Midbrain (tissue), 1 donor: ENCODE results near the gene GLB1L3.

Experiments
- DNase-seq: peaks from one replicate; lab custom pipeline; 2025; lab: John Stamatoyannopoulos, UW

Gene GLB1L3

GRCh38 chr11:134362192-134362901 lies 86.2 kb downstream of the GLB1L3 start:
- no peak for DNase-seq

GRCh38 chr11:134363161-134363560 lies 87.0 kb downstream of the GLB1L3 start:
- DNase-seq = no peak

GRCh38 chr11:134363592-134363991 lies 87.4 kb downstream of the GLB1L3 start:
- DNase-seq = no peak

DNA sequence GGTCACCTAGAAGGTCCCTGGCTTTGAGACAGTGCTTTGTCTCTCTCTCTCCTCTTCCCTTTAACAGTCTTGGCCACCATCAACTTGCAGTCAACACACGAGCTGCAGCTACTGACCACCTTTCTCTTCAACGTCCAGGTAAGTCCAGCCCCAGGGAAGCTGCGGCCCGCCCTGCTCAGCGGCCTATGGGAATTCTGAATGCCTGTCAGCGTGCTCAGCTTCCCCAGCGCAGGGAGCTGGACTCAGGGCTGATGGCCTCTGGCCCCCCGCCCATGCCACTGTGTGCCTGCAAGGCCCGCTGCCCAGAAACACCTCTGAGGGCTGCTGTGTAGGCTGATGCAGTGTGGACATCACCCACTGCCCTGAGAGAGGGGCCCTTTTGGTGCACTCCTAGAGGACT lies 88.1 kb downstream of the GLB1L3 start:
- no peak for DNase-seq

DNA sequence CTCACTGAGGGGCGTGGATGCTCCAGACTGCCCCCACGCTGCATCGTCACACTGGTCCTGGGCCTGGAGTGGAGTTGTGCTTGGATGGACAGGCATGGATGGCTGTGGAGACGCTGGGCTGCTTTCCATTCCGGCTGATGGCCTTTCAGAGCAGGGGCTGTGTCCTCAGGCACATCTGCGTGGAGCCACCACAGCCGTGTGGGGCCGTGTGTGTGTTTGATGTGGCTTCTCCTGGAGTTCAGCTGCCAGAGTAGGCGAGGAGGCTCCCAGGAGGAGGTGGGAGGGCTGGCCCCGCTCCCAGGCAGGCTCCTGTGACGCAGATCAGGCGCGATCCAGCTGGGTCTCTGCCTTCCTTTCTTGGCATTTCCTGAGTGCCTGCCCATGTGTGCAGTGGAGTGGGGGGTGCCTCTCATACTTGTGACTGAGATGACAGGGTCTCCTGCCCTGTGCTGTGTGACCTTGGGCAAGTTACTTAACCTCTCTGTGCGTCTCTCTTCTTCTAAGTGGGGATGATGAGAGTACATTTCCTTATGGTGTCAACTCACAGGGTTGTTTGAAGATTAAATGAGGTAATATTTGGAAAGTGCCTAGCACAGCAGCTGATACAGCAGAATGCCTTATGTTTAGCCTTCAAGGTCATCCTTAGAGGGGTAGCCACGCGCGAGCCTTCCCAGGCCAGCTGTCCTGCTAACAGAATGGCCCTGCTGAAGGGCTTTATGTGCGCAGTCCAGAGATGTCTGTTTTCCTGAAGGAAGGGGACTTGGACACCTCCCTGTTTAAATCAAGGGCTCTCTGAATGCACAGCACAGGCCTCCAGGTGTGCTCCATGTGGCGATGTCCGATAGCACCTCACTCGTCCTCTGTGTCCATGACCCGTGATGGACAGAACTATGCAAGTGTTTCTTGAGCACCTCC lies 89.1 kb downstream of the GLB1L3 start:
- no peak for DNase-seq

GRCh38 chr11:134366254-134366653 lies 90.1 kb downstream of the GLB1L3 start:
- DNase-seq = no peak

DNA sequence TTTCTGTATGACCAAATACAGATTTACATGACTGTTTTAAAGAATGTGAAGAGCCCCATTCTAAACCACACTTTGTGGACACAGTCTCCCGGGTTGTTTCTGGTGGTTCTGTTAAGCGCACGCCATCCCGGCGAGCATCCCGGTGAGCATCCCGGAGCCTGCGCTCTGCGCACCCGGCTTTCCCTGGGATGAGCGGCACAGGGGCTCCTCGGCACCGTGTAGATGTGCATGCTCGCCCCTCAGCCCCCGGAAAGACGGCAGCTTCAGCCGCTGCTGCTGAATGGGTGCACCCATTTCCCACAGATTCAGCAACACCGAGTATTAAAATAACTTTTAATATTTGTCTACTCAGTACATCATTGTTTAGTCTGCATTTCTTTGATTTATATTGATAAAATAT lies 91.6 kb downstream of the GLB1L3 start:
- no peak for DNase-seq
